GM20000 (cell line): ENCODE measurements around the gene PLA2G2D.
A peak's percentile ranks its signal among the peaks of the same experiment; 100 is the strongest.
"Not testable (repeated sequence)": the region's sequence is repeated elsewhere in the genome, so short reads cannot be mapped to it uniquely, and the experiment has no call there.

Experiments
- DNase-seq: peaks from one replicate; pipeline ENCODE4 v3.0.0; 2012; ENCODE audit warnings: low spot score
- TF ChIP-seq, protein P1 (sequence below): IDR thresholded peaks from 2 replicates; pipeline ENCODE4 v1.5.1; 2012; ENCODE audit warnings: mild to moderate bottlenecking, control low read depth; ENCODE audit errors: extremely low read depth, missing control alignments

PLA2G2D gene

DNA sequence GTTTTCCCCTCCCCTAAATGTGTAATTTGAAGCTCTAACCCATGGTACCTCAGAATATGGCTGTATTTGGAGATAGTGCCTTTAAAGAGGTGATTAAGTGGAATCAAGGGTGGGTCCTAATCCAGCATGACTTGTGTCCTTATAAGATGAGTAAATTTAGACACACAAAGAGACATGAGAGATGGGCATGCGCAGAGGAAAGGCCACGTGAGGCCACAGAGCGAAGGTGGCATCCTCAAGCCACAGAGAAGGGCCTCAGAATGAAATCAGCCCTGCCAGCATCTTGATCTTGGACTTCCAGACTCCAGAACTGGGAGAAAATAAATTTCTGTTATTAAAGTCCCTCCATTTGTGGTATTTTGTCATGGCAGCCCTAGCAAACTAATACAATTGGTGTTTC, 16.9 kb upstream of the PLA2G2D start:
- DNase-seq: no peak
- TF ChIP-seq, protein P1, sequence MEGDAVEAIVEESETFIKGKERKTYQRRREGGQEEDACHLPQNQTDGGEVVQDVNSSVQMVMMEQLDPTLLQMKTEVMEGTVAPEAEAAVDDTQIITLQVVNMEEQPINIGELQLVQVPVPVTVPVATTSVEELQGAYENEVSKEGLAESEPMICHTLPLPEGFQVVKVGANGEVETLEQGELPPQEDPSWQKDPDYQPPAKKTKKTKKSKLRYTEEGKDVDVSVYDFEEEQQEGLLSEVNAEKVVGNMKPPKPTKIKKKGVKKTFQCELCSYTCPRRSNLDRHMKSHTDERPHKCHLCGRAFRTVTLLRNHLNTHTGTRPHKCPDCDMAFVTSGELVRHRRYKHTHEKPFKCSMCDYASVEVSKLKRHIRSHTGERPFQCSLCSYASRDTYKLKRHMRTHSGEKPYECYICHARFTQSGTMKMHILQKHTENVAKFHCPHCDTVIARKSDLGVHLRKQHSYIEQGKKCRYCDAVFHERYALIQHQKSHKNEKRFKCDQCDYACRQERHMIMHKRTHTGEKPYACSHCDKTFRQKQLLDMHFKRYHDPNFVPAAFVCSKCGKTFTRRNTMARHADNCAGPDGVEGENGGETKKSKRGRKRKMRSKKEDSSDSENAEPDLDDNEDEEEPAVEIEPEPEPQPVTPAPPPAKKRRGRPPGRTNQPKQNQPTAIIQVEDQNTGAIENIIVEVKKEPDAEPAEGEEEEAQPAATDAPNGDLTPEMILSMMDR: no peak

DNA sequence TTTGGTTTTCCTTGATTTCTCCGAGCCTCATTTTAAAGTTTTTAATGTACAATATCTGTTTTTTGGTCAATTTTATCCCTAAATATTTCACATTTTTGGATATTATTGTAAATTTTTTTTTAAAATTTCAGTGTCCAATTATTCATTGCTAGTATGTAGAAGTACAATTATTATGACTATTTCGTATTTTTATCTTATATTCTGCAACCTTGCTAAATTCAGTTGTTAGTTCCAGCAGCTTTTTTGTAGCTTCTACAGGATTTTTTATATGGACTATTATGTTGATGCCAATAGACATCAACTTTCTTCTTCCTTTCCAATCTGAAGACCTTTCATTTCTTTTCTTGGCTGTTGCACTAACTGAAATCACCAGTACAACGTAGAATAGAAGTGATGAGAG, 15.7 kb upstream of the PLA2G2D start:
- DNase-seq: no peak
- TF ChIP-seq, protein P1: no peak

DNA sequence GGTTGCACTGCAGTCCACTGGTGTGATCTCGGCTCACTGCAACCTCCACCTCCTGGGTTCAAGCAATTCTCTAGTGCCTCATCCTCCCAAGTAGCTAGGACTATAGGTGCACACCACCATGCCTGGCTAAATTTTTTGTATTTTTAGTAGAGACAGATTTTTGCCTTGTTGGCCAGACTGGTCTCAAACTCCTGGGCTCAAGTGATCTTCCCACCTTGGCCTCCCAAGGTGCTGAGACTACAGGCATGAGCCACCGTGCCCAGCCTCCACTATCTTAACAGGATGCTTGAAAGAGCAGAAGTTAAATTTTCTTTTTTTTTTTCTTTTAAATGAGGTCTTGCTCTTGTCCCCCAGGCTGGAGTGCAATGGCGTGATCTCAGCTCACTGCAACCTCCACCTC, 11.2 kb upstream of the PLA2G2D start:
- DNase-seq: not testable (repeated sequence)

DNA sequence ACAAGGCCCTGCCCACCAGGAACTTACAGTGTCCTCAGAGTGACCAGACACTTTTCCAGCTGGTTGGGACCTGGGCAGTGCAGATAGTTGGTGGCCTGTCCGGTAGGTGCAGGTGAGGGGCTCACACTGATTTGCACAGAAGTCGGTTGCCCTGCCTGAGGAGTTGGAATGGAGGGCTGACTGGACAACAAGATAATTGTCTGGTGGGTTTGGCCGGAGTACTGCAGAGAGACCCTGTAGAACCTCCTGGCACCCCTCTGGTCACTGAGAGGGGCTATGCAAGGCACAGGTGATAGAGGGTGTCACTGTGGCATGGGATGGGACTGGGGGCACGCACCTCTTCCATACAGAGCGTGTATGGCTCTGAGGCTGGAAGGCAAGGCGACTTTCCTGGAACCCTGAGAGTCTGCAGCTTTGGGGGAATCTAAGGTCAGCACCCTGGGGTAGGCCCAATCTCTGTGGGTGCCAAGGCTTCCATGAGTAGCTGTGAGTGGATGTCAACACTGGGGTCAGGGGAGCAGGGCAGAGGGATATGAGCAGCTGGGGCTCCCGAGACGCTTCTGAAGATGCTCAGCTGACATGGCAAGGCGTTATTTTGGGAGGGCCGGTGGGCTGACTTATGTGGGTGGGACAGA, 7.6 kb upstream of the PLA2G2D start:
- TF ChIP-seq, protein P1: no peak

DNA sequence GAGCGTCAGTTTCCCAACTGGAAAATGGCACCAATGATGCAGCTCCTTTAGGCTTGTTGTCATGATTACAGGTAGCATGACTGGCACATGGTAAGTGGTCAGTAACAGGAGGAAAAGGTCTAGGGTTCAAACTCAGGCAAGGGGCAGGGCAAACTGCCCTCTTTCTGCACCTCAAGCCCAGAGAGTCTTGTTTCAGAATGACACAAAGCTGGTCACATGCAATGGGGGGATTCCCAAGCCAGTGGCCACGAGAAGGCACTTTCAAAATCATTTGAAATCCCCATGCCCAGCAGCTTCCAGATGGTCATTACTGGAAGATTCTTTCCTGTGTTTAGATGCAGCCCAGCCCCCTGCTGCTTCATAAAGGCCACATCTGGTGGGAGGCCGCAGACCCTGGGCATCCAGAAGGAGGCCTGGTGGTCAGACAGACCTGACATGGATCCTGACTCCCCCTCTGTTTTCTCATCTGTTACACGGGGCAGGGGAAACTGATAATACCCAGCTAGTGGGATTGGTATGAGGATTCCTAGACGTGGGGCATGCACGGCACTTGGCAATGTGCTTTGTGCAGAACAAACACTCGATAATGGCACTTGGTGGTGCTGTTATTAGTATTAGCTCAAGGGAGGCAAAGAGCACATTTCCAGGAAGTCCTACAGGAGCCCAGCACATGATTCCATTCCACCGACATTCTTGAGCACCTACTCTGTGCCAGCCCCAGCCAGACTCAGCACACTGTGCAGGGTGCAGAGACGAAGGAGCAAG, 6.9 kb upstream of the PLA2G2D start:
- TF ChIP-seq, protein P1: no peak
- DNase-seq: peak; percentile 68

More for the DNA sequence above, 7.6 kb upstream of the PLA2G2D start:
- DNase-seq: no peak

DNA sequence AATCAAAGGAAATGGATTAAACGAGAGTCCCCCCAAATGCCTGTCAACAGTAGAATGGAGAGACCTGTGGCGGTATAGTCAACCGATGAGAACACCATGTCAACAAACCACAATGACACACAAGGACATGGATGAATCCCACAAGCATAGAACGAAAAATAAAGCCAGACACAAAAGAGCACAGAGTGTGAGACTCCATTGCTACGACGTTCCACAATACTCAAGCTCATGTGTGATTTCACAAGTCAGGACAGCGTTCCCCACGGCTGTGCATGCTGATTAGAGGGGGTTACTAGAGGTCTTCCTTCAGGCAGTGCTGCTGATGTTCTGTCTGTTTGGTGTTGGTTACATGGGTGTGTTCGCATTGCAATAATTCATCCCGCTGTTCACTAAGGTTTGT, 5.8 kb upstream of the PLA2G2D start:
- TF ChIP-seq, protein P1: no peak
- no peak for DNase-seq

DNA sequence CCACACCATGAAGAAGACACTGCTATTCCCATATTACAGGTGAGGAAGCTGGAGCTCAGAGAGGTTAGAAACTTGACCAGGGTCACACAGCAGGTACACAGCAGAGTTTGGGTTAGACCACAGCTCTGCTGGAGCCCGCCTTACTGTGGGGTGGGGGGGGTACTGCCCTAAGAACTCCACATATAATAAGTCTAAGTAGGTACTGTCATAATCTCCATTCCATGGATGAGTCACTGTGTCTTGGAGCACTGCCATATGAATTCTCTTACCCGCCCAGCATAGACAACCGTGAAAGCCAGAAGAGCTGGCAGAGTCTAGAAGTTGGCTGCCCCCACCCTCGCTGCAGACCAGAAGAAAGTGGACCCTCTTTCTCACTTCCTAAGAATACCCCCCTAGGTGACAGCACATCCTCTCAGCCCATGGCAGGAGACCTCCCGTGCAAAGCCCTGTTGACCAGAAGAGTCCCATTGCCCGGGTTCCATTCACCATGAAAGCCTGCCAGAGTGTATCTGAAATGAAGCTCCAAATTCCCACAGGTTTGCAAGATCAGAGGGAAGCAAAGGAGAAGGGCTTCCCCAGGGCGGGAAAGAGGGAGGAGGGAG, 5.2 kb upstream of the PLA2G2D start:
- no peak for DNase-seq
- TF ChIP-seq, protein P1: no peak
